GM15510 (cell line): Measurements from ENCODE around the gene TUBB4A.

Experiments used
- POLR2A ChIP-seq: IDR thresholded peaks from 3 replicates; pipeline ENCODE4 v1.6.1; 2011; ENCODE audit warnings: borderline replicate concordance; ENCODE audit not compliant: insufficient read length; ENCODE audit errors: extremely low read depth

Gene TUBB4A

DNA sequence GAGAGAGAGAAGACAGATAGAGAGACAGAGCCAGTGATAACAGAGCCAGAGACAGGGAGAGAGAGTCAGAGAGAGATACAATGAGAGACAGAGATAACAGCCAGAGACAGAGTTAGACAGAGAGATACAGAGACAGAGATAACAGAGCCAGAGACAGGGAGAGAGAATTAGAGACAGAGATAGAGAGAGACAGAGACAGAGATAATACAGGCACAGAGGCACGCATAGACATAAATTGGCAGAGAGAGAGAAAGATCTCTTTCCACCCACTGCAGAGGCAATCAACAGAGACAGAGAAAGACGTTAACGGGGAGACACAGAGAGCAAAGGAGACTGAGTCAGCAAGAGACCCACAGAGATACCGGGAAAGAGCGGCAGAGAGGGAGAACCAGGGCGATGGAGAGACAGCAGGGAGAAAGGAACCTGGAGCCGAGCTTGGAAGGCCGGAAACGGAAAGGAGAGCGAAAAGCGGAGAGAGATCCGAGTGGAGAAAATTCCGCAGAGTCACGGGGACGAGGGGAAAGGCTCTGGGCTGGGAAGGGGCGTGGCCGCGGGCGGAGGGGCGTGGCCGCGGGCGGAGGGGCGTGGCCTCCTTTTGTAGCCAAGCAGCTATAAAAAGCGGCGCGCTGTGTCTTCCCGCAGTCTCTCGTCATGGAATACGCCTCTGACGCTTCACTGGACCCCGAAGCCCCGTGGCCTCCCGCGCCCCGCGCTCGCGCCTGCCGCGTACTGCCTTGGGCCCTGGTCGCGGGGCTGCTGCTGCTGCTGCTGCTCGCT lies 28.5 kb upstream of the TUBB4A start, which contains the start of gene TNFSF9:
TNFSF9 (plus strand) TSS at position 641 of the 777 bp plus-strand sequence; CDS start at position 652, 11 bp downstream.
- peak; percentile 99 for TF ChIP-seq POLR2A

DNA sequence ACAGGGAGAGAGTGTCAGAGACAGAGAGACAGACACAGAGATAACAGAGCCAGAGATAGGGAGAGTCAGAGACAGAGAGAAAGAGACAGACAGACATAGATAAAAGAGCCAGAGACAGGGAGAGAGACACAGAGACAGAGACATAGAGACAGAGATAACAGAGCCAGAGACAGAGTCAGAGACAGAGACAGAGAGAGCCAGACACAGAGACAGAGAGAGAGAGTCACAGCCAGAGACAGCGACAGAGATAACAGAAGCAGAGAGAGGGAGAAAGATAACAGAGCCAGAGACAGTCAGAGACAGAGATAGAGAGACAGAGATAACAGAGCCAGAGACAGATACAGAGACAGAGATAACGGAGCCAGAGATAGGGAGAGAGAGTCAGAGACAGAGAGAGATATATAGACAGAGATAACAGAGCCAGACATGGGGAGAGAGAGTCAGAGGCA lies 27.9 kb upstream of the TUBB4A start:
- TF ChIP-seq POLR2A: no peak

DNA sequence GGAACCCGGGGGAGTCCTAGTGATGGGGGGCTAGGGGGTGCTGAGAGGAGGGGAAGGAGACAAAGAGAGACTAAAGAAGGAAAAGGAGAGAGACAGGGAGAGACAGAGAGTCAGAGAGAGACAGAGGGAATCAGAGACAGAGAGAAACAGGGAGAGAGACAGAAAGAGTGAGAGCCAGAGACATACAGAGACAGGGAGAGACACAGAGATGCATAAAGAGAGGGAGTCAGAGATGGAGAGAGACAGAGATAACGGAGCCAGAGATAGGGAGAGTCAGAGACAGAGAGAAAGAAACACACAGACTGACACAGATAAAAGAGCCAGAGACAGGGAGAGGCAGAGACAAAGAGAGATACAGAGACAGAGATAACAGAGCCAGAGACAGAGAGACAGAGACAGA lies 27.2 kb upstream of the TUBB4A start:
- TF ChIP-seq POLR2A: no peak

GRCh38 chr19:6528544-6529121 lies 26.5 kb upstream of the TUBB4A start:
- peak; percentile 38 for TF ChIP-seq POLR2A

DNA sequence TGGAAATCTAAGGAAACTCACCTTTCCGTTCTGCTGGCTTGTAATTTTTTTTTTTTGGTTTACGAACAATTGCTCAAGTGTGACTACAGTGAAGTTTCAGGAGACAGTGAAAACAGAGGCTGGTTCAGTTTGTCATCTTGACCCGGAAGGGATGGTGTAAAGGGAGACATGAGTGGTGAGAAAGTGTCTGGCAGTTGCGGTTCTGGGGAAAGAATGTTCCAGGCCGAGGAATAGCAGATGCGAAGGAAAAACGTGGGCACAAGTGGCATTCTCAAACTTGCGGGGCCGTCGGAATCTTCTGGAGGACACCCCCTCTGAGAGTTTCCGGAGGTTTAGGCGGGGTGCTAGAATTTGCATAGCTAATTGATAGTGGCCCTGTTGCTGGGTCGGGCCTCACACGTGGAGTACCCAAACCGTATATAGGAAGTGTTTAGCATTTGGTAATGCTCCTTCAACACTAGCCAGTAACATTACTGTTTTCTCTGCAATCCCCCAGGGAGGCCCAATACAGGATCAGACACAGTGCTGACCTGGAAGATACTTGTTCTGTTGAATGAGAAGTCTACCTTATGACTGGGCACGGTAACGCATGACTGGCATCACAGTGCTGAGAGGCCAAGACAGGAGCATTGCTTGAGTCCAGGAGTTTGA lies 25.9 kb upstream of the TUBB4A start:
- peak; percentile 47 for TF ChIP-seq POLR2A

- TF ChIP-seq POLR2A: no peak
Measured at GRCh38 chr19:6524311-6524710, 22.2 kb upstream of the TUBB4A start.

DNA sequence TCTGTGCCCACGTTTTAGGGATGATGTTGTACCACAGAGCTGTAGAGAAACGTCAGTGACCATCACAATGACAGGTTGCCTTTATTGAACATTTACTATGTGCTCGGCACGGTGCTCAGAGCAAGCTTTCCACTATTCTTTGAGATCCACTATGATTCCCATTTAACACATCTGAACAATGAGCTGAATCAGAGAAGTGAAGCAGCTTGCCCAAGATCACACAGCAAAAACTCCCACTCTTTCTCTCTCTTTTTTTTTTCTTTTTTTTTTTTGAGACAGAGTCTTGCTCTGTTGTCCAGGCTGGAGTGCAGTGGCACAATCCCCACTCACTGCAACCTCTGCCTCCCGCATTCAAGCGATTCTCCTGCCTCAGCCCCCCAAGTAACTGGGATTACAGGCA lies 20.6 kb upstream of the TUBB4A start:
- TF ChIP-seq POLR2A: no peak

DNA sequence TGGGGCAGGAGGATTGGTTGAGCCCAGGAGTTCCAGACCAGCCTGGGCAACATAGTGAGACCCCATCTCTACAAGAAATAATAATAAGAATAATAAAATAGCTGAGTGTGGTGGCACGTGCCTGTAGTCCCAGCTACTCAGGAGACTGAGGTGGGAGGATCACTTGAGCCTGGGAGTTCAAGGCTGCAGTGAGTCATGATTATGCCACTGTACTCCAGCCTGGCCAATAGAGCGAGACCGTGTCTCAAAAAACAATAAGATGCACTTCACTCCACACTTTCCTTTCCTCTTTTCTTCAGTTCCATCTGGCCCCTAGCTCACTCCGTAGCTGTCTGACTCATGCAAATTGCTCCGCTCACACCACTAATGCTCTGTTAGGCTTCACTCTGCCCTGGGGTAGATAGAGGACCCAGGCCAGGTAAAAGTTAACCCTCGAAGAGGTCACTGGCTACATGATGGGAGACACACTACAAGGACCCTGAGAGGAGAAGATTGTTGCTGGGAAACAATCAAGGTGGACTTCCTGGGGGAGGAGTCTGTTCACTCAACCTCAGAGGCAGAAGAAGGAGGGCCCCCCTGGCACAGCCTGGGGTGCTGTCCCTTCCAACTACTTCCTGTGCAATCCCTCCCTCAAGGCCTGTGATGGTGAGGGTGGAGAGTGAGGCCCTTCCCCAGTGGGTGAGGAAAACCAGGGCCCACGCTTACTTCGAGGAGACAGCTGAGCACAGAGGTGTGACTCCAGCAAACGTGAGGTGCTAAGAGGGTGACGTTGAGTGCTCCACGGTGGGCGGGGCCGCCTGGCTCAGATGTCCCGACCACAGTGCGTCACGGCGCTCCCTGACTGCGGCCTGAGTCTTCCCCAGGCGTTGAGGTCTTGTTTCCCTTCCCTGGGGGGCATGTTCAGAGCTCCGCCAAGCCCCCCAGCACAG lies 19.9 kb upstream of the TUBB4A start:
- TF ChIP-seq POLR2A: peak; percentile 63

GRCh38 chr19:6519289-6519688 lies 17.2 kb upstream of the TUBB4A start:
- no peak for TF ChIP-seq POLR2A

DNA sequence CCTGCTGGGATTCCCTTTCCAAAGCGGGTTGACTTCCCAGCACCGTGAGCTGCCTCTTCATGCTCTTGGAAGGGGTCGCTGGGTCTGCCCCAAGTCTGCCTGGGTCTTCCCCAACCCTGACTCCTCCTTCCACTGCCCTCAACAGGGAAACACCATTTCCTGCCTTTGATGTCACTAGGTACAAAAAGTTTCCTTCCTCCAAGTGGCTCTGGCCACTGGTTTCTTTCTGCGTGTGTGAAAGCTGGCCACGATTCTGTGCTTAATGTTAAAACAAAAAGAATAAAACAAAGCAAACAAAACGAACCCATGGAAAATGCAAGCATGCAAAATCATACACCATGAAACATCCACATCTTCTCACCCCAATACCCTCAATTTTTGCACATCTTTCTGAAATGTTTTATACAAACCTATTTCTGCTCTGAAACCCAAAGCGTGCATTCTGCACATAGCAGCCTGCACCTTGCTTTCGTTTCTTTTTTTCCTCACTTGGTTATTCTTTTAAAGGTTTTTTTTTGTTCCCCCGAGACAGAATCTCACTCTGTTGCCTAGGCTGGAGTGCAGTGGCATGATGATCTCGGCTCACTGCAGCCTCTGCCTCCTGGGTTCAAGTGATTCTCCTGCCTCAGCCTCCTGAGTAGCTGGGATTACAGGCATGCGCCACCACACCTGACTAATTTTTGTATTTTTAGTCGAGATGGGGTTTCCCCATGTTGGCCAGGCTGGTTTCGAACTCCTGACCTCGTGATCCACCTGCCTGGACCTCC lies 16.2 kb upstream of the TUBB4A start:
- no peak for TF ChIP-seq POLR2A

DNA sequence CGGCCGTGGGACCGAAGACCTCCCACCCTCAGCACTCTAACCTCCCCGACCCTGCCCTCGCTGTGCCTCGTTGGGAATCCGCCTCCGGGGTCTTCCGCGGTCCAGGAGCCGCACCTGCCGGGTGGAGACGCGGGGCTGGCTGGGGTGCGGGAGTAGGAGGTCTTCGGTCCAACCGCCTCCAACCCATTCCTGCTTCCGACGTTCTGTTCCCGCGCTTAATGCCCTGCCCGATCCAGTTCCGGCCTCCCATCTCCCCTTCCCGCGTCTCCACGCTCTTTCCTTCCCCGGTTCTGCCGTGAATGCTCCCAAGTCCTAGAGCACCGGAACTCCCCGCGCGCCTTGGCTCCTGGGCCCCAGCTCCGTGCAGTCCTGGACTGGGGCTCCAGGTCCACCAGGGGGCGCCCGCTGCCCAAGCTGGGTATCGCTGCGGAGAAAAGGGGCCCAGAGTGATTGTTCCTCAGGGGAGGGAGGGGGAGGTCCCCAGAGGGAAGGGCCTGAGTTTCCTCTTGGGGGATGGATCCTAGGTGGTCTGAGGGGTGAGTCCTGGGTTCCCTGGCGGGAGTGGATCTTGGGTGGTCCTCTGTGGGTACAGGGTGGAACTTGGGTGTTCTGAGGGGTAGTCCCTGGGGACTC lies 14.7 kb upstream of the TUBB4A start:
- TF ChIP-seq POLR2A: peak; percentile 9

- TF ChIP-seq POLR2A: peak; percentile 45
Measured at GRCh38 chr19:6516018-6516658, 14.0 kb upstream of the TUBB4A start.
